Adrenal gland (tissue), 12 donors: ENCODE results near the gene TMEM115. TPM values are rescaled to one million over a fixed set of nuclear protein-coding genes. Genes with fewer than 3 reads are reported as not detected.
A peak's percentile ranks its signal among the peaks of the same experiment; 100 is the strongest.

ENCODE experiments used
- DNase-seq, 7 donors: peaks; one replicate each; pipeline ENCODE4 v3.0.0-alpha.2; 2019 to 2020
- H3K27ac ChIP-seq, 5 donors: fragments of 200-600 bp; sonication (generic) in 4 of 5; 1 replicate in 3 of 5; 2 replicates in 2 of 5; pipeline versions ENCODE4 v1.5.1 to v1.8.0; 2016 to 2020; ENCODE audit warnings: mild to moderate bottlenecking in 1 of 5
- H3K27me3 ChIP-seq: fragments of 200-600 bp; 2 replicates; pipeline ENCODE4 v1.8.0; 2021
- H3K36me3 ChIP-seq, 2 donors: fragments of 200-600 bp; replicated peaks in 1 of 2; 1 replicate in 1 of 2; 2 replicates in 1 of 2; pipeline versions ENCODE4 v1.5.1 to v1.8.0; 2018 to 2022
- H3K4me1 ChIP-seq, 2 donors: fragments of 200-600 bp; replicated peaks in 1 of 2; 1 replicate in 1 of 2; 2 replicates in 1 of 2; pipeline versions ENCODE4 v1.5.1 to v1.8.0; 2018 to 2021
- H3K4me3 ChIP-seq, 4 donors: fragments of 200-600 bp; sonication (generic) in 3 of 4; one replicate each; pipeline ENCODE4 v1.5.1; 2016 to 2018
- H3K9me3 ChIP-seq, 3 donors: fragments of 200-600 bp; sonication (generic) in 1 of 3; replicated peaks in 1 of 3; 1 replicate in 2 of 3; 2 replicates in 1 of 3; pipeline versions ENCODE4 v1.5.1 to v1.8.0; 2016 to 2021
- POLR2A ChIP-seq, 2 donors: fragments of 450-650 bp; IDR thresholded peaks; one replicate each; pipeline ENCODE4 v1.6.1; 2017; ENCODE audit warnings: antibody characterized with exemption in 2 of 2, mild to moderate bottlenecking in 2 of 2, moderate library complexity in 1 of 2
- WGBS, 4 donors: extraction: QIAGEN DNeasy Blood & Tissue Kit in 2 of 4; methylation state at CpG; one replicate each; pipeline versions ENCODE4 v1.1.5 to v1.1.7; 2013 to 2017; 5-methylcytosine and 5-hydroxymethylcytosine counted together
- intact Hi-C, 2 donors: fragments of 100-400 bp; cut with DNase I; formaldehyde crosslinking; loops; one replicate each; pipeline versions ENCODE4 v1.14.1 to v1.15.0; 2022 to 2023
- polyA plus RNA-seq, 3 donors: library from polyadenylated mRNA; stranded (reverse); fragments of 200-250 nt in 2 of 3; fragments of 350-450 nt in 1 of 3; fragmentation: Illumina TruSeq in 1 of 3; extraction: RNeasy Lipid Tissue Mini Kit (QIAGEN cat#74804) in 1 of 3; gene quantifications; one replicate each; pipeline ENCODE4 v1.2.3, GENCODE V29; 2013 to 2014
- total RNA-seq, 9 donors: library from RNA; depleted of rRNA in 4 of 9; stranded (reverse); fragments of >200 nt in 4 of 9; fragments of 120-200 nt in 1 of 9; fragmentation: NEBNext Ultra II Directional in 1 of 9; extraction: Animal tissue kit (Norgen Biotek cat#: 25700) in 1 of 9; gene quantifications; one replicate each; pipeline versions ENCODE4 v1.1.0 to v1.2.4, GENCODE V29; 2013 to 2023
- TF ChIP-seq, protein P1 (sequence below), 6 experiments: fragments of 450-650 bp in 4 of 6; fragments of 200-600 bp in 2 of 6; sonication (generic) in 1 of 6; IDR thresholded peaks; 1 replicate in 5 of 6; 2 replicates in 1 of 6; pipeline versions ENCODE4 v1.5.1 to v1.8.0; 2016 to 2021; ENCODE audit warnings: antibody characterized with exemption in 6 of 6, mild to moderate bottlenecking in 2 of 6, moderate library complexity in 1 of 6
- donor health status: healthy with polysubstance abuse.
- donor health status: Bipolar disorder and iron deficiency.
- donor health status: DM: yes; HTN: yes; CAD: no.
- donor health status: DM: no; HTN: no; CAD: no.
- donor health status: DM: no; HTN: no; CAD: no.
- donor health status: DM: yes; HTN: yes; CAD: no.

Gene TMEM115
- total and polyA plus RNA-seq, 12 donors, result 23.6 to 88.5 (median 59.7) TPM

- Histone ChIP-seq H3K27ac (no peak overlapping the region), H3K4me1 (peaks cover 4 to 15% of the 10 kb centered on the region in 2 donors), H3K4me3 (no peak overlapping the region), H3K36me3 (no peaks in the 10 kb centered on the region), H3K9me3 (no peaks in the 10 kb centered on the region), H3K27me3 (no peaks in the 10 kb centered on the region)
- TF ChIP-seq POLR2A (IDR thresholded peaks at IDR 0.05), result no peak
- TF ChIP-seq, protein P1, sequence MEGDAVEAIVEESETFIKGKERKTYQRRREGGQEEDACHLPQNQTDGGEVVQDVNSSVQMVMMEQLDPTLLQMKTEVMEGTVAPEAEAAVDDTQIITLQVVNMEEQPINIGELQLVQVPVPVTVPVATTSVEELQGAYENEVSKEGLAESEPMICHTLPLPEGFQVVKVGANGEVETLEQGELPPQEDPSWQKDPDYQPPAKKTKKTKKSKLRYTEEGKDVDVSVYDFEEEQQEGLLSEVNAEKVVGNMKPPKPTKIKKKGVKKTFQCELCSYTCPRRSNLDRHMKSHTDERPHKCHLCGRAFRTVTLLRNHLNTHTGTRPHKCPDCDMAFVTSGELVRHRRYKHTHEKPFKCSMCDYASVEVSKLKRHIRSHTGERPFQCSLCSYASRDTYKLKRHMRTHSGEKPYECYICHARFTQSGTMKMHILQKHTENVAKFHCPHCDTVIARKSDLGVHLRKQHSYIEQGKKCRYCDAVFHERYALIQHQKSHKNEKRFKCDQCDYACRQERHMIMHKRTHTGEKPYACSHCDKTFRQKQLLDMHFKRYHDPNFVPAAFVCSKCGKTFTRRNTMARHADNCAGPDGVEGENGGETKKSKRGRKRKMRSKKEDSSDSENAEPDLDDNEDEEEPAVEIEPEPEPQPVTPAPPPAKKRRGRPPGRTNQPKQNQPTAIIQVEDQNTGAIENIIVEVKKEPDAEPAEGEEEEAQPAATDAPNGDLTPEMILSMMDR (IDR thresholded peaks at IDR 0.05), result no peak
- intact Hi-C loops, result no loop called here
- 82 to 92% (median 87%) methylated on average over 5 of the region's 5 CpGs for WGBS, 4 donors
- DNase-seq, result no peak
Observed at GRCh38 chr3:50393061-50393460, 33.7 kb upstream of the TMEM115 start.

GRCh38 chr3:50392101-50392715 is 32.9 kb upstream of the TMEM115 start:
- no peak for TF ChIP-seq POLR2A (IDR thresholded peaks at IDR 0.05)
- TF ChIP-seq, protein P1 (IDR thresholded peaks at IDR 0.05), result no peak
- WGBS, 4 donors, result 77 to 87% (median 80%) methylated on average over 1 to 5 of the region's 5 CpGs
- intact Hi-C loops, result no loop called here
- DNase-seq, result no peak
- peaks cover 4 to 15% of the 10 kb centered on the region in 2 donors for H3K4me1 ChIP-seq
- H3K4me3 ChIP-seq, result no peak overlapping the region
- H3K27me3 ChIP-seq, result no peaks in the 10 kb centered on the region
- H3K9me3 ChIP-seq, result no peaks in the 10 kb centered on the region
- H3K27ac ChIP-seq, result no peak overlapping the region
- H3K36me3 ChIP-seq, result no peaks in the 10 kb centered on the region

DNA sequence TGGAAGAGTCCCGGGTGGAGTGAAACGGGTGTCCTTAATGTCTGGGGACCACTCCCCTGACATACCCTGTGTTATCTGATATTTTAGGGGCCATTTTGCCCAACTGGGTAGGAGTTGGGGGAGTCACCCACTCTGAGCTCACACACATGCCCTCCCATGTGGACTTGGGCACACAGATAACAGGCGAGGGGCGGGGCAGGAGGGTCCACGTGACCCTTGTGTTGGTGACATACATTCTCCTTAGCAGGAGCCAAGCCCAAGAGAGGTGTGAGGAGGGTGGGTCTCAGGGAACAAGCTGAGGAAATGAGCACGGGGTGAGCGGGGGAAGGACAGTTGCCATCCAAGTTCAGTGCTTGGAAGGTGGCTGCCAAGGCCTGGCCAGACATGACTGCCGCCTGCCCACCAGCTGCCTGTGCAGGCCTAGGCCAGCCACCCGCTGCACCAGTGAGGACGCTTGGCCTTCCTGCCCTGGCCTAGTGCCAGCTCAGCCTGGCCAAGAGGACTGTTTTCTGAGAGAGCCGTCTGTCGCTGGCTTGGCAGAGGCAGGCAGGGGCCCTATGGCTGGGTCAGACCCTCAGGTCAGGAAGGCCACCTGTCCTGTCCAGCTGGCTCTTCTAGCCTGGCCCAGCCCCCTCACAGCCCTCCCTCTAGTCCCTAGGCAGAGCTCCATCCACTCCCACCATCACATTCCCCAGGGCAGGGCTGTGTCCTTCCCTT is 31.3 kb upstream of the TMEM115 start:
- Histone ChIP-seq H3K27me3 (no peaks in the 10 kb centered on the region), H3K27ac (peak overlapping the region in 2 of 5 donors; percentile 21 to 32), H3K4me3 (no peak overlapping the region), H3K9me3 (no peaks in the 10 kb centered on the region), H3K36me3 (no peaks in the 10 kb centered on the region), H3K4me1 (peaks cover 4 to 15% of the 10 kb centered on the region in 2 donors)
- TF ChIP-seq, protein P1 (IDR thresholded peaks at IDR 0.05), result no peak
- TF ChIP-seq POLR2A (IDR thresholded peaks at IDR 0.05), result no peak
- WGBS, 4 donors, result 51 to 75% (median 57%) methylated on average over 7 to 12 of the region's 12 CpGs
- peak; percentile 67 to 87 (median 83) for DNase-seq
- intact Hi-C loops, result no loop called here

DNA sequence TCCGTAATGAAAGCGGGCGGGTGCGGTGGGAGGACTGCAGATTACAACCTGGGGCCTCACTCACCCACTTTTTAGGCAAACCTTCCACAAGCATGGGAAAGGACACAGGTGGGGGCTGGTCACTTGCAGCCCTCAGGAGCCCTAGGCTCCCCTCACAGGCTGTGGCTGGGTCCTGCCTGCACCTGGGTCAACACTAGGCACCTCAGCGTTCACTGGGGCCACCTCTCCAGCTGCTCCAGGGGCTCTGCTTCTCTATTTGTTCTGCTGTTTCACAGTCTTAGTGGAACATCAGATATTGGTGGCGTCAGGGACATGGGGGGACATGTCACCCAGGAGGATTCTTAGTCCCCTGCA is 30.1 kb upstream of the TMEM115 start:
- no peak overlapping the region for H3K27ac ChIP-seq
- peaks cover 4 to 10% of the 10 kb centered on the region in 2 donors for H3K4me1 ChIP-seq
- TF ChIP-seq, protein P1 (IDR thresholded peaks at IDR 0.05), result no peak
- TF ChIP-seq POLR2A (IDR thresholded peaks at IDR 0.05), result no peak
- WGBS, 4 donors, result 84 to 96% (median 94%) methylated on average over 6 of the region's 6 CpGs
- DNase-seq, result no peak
- no peaks in the 10 kb centered on the region for H3K27me3 ChIP-seq
- no peak overlapping the region for H3K4me3 ChIP-seq
- H3K9me3 ChIP-seq, result no peaks in the 10 kb centered on the region
- intact Hi-C loops, result no loop called here
- no peaks in the 10 kb centered on the region for H3K36me3 ChIP-seq
